Measurements from ENCODE around the gene CCNJ.

DNA sequence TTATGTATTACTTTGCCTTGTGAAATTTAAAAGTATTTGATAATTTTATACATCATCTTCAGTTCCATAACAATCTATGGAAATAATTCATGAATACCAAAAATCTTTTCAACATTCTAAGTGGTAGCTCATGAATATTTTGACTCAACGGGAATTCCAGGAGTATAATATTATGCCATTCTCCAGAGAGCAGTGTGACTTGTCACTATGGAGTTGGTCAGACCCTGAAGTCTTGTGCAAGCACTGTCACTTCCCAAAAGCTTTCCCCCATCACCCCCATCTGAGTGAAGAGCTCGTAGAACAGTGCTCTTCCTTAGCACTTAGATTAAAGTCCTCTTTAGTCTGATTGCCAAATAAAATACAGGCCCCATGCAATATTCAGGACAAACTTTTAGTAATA, 29.4 kb upstream of the CCNJ start:
- TF ChIP-seq, protein P1, sequence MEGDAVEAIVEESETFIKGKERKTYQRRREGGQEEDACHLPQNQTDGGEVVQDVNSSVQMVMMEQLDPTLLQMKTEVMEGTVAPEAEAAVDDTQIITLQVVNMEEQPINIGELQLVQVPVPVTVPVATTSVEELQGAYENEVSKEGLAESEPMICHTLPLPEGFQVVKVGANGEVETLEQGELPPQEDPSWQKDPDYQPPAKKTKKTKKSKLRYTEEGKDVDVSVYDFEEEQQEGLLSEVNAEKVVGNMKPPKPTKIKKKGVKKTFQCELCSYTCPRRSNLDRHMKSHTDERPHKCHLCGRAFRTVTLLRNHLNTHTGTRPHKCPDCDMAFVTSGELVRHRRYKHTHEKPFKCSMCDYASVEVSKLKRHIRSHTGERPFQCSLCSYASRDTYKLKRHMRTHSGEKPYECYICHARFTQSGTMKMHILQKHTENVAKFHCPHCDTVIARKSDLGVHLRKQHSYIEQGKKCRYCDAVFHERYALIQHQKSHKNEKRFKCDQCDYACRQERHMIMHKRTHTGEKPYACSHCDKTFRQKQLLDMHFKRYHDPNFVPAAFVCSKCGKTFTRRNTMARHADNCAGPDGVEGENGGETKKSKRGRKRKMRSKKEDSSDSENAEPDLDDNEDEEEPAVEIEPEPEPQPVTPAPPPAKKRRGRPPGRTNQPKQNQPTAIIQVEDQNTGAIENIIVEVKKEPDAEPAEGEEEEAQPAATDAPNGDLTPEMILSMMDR (conservative IDR thresholded peaks at IDR 0.05; ENCODE audit: low read length) = no peak
- no peak for TF ChIP-seq EZH2phosphoT487 (IDR thresholded peaks at IDR 0.05; ENCODE audit: borderline replicate concordance)
